AG08396 (cell line): ENCODE data around the gene ZMYM2.
"Not testable (repeated sequence)": the region's sequence is repeated elsewhere in the genome, so short reads cannot be mapped to it uniquely, and the experiment has no call there.

ENCODE experiments used
- DNase-seq: peaks from one replicate; pipeline ENCODE4 v3.0.0; 2012; ENCODE audit warnings: low spot score, mixed read lengths

ZMYM2 gene

DNA sequence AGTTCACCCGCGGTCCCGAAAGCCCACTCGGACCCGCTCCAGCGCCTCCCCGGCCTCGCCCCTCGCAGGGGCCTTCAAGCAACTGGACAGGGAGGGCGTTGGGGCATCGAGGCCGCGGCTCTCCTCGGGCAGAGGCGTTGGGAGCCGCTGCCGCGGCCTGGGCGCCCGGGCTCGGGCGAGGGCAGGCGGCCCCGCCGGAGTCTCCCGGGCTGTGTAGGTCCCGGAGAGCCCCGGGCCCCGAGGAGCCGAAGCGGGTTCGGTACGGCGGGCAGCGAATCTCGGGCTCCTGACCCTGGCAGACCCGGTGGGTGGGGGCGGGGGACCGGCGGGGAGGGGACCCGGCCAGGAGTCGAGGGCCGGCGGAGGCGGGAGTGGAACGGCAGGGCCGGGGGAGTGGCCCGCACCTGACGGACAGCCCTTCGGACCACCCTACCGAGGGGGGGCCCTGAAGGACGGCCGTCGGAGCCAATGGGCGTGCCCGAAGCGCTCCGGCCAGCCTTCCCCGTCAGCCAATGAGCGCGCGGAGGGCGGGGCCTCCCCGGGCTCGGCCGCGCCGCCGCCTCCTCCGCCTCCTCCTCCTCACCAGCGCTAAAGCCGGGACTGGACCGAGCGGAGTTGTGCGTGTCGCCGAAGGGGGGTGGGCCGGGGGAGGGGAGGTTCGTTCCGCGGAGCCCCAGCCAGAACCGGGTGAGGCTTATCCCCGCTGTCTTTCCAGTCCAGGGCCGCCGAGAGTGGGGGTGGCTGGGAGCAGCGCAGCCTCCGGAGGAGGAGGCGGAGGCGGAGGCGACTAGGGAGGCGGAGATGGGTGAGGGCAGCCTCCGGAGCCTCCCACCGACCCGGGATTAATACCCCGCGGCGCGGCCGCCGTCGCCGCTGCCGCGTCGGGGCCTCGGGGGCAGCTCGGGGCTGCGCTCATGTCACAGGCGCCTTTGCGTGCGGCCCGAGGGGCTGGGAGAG lies at the start of gene ZMYM2:
TSS of gene ZMYM2 (plus strand) at position 573 of the 957 bp plus-strand sequence. CDS start 34,346 bp downstream, outside the sequence.
- peak; percentile 100 for DNase-seq

DNA sequence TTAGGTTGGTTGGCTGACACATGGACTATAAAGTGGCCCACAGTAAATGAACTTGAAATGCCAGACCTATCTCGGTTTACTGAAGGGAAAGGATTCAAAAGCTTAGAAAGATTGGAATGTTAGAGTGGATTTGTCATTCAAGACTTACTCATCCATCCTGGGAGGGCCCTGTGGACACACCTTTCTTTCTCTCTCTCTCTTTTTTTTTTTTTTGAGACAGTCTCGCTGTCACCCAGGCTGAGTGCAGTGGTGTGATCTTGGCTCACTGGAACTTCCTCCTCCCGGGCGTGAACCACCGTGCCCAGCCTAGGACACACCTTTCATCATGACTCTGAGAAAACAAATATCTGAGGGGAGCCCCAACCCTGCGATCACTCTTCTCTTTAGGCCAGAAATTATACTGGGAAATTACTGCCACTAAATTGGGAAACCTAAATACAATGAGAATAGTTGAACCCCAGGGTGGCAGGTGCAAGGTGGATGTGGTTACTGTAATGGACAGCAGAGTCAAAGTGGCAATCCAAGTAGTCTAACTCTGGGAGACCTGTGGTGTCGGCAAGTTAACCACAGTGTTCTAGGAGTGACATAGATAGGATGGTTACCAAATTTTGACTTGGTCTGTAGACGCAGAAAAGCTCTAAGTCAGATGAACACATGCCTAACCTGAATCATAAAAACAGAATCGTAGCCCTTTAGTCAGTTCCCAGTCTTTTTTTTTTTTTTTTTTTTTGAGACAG lies 48.0 kb upstream of the ZMYM2 start:
- DNase-seq, result peak; percentile 21

DNA sequence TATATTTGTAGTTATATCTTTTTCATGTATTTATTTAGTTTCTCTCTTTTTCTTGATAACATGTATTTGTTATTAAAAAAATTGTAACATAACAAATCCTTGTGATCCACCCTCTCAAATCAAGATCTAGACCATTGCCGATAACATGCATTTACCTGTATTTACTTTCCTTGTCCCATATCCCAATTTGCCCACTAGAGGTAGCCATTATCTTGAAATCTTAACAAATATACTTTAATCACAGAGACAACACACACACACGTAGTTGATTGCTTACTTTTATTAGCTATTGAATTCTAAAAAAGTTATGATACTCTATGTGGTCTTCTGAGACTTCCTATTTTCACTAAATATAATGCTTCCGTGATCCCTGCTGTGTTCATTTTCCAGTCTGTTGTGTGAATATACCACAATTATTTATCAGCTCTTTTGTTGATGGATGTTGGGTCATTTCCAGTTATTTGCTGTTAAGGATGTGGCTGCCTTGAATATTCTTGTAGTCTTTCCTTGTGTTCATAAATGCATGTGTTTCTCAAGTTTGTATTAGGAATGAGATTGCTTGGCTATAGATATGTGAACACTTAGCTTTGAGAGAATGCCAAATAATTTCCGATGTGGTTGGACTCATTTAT lies 31.3 kb upstream of the ZMYM2 start:
- DNase-seq, result peak; percentile 11

DNA sequence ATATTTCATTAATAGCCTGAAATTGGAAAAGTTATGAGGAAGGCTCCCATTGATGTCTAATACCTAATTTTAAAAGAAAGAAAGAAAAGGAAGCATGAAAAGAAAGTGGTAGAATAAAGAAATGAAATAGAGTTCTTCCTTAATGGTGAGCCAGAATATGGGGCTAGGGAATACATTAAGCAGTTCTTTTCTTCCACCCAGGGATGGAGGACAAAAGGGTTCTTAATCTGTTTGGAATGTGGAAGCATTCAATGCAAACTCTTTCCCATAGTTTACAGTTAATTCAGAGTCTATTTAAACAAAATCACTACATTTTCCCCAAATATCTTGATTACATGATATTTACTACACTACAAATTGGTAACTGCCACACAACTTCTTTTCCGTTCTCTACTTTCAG lies 18.4 kb upstream of the ZMYM2 start:
- no peak for DNase-seq

DNA sequence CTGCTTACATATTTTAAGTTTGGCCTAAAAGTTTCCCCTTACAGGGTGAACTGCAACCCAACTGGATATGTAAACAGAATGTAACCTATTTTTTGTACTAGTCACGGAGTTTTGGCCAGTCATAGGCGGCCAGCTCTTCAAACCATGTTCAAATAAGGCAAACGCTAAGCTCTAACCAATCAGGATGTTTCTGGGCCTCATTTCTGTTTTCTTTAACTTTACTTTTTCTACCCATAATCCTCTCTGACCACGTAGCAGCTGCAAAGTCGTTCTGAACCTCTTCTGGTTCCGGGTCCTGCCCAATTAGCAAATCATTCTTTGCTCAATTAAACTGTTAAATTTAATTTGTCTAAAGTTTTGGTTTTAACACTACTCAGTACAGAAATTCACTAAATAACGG lies 8.2 kb upstream of the ZMYM2 start:
- DNase-seq, result no peak

DNA sequence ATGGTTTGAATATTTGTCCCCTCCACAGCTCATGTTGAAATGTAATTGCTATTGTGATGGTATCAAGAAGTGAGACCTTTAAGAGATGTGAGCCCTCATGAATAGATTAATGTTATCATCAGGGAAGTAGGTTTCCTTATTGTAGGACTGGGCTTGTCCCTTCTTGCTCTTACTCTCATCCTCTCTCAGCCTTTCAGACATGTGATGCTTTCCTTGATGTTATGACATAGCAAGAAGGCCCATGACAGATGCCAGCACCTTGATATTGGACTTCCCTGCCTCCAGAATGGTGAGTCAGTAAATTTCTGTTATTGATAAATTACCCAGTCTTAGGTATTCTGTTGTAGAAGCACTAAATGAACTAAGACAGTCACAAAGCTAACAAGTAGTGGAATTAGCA lies 5.7 kb upstream of the ZMYM2 start:
- DNase-seq, result no peak

DNA sequence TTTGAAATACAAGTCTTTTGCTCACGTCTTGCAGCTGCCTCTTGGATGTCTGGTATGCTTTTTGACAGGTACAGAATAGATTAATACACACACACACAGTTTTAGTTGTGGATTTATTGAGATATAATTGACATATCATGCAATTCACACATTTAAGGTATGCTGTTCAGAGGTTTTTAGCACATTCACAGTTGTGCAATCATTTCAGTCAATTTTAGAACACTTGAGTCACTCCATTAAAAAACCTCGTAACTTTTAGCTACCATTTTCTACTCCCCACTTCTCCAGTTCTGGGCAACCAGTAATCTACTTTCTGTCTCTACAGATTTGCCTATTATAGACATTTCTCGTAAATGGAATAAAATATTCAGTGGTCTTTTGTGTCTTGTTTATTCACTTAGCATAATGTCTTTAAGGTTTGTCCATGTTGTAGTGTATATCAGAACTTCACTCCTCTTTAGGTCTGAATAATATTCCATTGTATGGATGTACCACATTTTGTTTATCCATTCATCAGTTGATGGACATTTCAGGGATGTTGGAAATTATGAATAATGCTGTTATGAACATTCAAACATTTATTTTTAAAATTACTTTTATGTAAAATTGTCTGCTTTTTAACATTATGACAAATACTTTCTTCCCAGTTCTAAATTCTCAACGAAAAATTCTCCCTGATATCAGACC lies 2.5 kb upstream of the ZMYM2 start:
- DNase-seq, result no peak

DNA sequence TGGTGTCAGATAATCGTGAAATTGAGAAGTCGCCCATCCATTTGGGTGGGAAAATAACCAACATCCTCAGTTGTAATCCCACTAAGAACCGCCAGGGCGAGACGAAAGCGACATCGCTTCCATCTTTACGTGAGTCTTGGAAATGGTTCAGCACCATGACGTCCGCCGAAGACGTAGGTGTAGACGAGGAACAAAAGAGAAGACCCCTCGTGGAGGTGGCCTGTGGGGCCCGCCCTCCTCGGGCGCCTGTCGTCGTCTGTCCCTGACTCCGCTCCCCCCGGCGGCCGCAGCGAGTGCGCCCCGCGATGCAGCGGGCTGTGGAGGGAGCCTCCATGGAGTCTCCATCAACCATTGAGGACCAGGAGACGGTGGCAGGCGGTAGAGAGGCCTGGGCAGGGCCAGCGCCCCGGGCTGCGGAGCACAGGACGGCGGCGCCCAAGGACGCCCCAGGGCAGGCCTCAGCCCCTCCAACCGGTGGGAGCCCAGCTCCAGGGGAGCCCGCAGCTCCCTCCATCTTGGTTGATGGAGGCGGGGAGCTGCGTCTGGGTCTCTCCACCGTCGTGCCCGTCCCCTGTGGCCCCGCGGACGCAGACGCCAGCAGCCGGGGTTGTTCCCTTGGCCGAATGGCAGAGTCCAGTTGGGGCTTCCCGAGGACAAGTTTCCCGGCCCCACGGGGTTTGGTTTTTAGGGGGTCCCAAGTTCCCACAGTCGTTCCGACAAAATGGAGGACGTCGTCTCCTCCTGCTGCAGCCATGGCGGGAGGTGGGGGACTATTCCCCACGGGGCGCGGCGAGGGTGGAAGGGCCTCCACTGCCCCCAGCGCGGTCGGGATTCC lies 990 bp upstream of the ZMYM2 start:
- peak; percentile 36 for DNase-seq

DNA sequence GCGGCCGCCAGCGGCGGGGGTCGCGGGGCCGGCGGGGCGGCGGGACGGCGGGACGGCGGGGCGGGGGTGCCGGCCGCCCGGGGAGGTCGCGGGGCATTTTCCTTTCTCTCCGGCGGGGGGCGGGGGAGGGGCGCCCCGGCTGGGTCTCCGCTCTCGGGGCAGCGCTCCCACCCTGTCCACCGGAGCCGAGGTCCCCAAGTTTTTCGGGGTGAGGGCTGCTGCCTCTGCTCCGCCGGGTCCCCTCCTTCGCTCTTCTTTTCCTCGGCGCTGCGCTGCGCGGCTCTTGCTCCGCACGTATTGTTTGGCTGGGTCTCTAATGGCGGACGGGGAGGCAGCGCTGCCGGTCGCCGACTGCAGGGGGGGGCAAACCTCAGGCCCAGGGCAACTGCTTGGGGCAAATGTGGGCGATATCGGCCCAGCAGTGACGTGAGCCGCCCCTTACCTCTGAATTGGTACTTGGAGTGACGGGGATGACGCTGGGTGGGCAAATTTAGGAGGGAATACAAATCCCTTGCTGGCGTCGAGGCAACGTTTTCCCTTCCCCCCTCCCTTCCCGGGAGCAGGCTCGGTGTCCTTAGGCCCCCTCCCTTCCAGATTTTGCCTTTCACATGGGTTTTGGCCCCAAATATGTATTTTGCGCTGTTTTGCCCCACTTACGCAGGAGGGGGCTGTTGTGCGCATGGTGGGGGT lies 759 bp downstream of the ZMYM2 start:
- peak; percentile 70 for DNase-seq

DNA sequence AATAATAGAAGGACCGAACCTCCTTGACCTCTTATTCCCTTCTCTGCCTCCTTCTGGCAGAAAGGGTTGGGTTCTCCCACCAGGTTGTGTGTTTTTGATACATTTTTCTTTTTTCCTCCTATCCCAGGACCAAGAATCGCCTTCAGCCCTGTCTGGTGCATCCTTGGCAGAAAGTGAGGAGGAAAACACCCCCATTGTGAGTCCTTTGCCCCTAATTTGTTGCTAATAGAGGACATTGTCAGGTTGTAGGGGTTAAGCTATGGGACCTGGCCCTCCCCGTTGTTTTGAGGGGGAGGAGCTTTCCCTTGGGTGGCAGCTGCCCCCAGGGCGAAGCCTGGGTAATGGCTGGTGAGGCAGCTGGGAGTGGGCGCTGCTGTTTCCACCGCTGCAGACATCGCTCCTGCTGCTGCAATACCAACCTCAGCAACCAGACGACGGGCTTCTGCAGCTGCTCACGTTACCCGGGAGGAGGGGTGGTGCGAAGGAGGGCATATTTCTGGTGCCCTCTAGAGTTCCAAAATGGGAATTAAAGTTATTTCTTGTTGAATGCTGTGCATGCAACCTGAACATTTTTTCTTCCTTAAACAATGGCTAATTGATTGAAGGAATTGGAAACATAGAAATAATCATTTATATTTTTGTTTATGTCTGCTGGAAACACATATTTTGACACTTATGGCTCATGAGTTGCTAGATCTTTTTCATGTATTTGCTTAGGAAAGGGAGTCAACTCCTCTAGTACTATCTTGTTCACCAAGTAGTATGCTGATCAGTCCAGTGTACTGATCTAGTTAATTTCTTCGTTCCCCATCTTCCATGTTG lies 1.5 kb downstream of the ZMYM2 start:
- peak; percentile 88 for DNase-seq

DNA sequence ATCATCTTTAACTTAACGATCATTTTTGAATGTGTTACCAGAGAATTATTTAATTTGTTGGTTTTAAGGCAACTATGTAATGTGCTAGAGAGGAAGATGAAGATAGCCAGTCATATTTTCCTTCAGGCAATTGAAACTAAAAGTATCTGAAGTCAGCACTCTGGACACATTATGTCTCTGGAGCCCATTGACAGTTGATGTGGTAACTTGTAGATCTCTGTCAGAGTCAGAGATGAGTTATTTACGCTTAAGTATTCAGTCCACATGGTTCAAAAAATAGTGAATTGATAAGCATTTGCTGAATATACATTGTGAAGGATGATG lies 2.1 kb downstream of the ZMYM2 start:
- DNase-seq, result no peak

DNA sequence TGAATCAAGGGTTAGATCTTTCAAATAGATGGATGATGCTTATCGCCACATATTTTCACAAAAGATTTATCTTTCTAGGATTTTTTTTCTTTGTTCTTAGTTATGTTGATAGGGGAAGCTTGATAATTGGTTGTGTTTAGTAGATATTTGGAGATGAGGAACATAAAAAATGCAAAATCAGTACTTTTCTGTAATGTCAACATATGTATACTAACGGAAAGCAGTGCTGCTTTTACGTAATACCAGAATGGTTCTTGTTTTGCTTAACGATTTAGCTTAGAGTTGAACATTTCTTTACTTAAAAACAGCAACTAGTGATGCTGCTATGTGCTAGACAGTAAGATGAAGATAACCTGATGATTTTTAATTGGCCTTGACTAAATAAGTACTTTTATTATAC lies 3.0 kb downstream of the ZMYM2 start:
- no peak for DNase-seq

DNA sequence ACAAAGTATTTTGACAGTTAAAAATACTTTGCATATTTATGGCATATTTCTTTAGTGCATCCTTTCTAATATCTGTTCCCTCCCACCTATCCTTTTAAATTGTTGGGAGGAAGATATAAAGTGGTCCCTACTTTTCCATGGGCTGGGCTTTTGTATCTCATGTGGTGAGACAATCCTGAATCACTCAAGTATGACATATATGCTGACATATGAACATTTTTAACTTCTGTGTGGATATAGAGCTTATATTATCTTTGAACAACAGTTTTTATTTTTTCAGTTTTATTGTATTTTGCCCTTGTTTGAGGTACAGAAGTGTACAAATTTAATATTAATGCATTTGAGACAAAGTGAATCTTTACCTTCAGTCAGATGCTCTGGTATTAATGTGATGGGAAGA lies 3.4 kb downstream of the ZMYM2 start:
- DNase-seq, result no peak

DNA sequence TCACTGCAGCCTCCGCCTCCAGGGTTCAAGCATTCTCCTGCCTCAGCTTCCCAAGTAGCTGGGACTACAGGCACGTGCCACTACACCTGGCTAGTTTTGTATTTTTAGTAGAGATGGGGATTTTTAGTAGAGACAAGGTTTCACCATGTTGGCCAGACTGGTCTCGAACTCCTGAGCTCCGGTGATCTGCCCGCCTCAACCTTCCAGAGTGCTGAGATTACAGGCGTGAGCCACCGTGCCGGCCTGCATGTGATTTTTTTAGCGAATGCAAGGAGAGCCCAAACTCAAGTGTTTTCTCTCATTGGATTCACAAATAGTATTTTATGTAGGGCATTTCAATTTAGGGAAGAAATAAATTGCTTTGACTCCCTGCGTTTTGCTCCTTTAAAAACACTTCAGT lies 4.4 kb downstream of the ZMYM2 start:
- no peak for DNase-seq

DNA sequence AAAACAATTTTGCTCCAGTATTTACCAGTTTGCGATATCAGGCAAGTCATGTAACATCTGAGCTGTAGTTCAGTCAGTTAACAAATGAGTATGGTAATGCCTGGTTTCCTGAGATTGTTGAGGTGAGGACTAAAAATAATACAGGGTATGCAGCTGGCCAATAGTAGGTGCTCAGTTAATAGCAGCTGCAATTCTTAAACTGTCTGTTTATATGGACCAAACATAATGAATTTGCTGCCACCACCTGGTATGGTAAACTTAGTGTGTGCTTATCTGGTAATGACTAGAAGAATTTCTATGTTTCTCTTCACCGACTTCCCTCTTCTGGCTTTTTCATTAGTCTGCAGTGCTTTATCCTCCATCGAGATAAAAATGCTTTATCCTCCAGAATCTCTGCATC lies 9.1 kb downstream of the ZMYM2 start:
- DNase-seq, result no peak

DNA sequence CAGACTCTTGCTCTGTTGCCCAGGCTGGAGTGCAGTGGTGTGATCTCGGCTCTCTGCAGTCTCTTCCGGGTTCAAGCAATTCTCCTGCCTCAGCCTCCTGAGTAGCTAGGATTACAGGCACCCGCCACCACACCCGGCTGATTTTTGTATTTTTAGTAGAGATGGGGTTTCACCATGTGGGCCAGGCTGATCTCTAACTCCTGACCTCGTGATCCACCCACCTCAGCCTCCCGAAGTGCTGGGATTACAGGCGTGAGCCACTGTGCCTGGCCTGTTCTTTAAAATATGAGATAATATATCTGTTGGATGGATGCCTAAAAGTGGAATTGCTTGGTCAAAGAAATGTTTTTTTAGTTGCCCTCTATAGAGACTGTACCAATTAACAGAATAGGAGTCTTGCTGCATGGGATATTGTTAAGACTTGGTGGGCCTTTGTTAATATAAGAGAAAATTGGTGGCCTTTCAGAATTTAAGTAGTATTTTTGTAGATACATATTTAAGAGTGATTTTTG lies 16.0 kb downstream of the ZMYM2 start:
- DNase-seq, result not testable (repeated sequence)

DNA sequence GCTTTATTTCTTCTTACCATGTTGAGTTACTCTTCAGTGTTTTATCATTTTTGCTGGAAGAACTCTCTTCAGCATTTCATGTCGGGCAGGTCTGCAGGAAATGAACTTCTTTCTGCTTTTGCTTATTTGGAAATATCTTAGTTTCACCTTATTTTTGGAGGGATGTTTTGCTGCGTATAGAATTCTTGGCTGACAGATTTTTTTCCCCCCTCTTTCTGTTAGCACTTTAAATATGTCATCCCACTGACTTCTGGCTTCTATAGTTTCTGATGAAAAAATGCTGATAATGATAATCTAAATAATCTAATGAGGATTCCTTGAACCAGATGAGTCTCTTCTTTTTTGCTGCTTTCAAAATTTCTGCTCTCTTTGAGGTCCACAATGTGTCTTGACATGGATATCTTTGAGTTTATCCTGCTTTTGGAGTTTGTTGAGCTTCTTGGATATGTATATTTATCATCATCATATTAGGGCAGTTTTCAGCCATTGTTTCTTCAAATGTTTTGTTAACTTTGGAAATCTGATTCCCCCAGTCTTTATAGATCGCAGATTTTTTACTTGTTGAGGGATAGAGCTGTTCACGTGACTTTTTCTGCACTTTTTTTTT lies 20.4 kb downstream of the ZMYM2 start:
- no peak for DNase-seq

DNA sequence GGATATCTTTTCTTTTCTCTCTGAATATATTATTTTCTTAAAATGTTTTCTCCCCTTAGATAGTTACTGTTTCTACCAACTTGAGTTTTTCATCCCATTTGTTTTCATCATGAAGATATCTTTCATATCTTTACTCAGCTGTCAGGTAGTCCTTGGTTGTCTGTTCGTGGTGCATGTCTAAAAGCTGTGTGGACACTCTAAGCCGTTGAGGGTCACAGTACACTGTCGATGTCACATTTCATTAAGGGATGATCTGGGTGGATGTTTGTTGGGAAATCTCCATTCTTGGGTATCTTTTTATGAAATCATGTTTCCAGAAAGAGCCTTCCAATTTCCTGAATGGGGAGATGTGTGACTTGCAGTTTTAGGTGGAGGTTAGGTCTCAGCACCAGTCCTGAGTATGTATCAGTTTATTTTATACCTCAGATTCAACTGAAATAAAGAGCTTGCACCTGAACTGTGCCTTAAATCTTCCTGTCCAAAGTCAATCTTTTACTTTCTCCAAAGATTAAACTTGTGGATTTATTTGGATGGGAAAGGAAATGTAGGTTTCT lies 23.2 kb downstream of the ZMYM2 start:
- DNase-seq, result no peak
